Anterior cingulate cortex (tissue), 58 donors: Measurements from ENCODE around the gene BTNL9.
"Not testable (repeated sequence)": the region's sequence is repeated elsewhere in the genome, so short reads cannot be mapped to it uniquely, and the experiment has no call there.

Experiments
- DNase-seq, 58 donors: peaks; one replicate each; lab custom pipeline; 2025; lab: John Stamatoyannopoulos, UW

The BTNL9 gene

DNA sequence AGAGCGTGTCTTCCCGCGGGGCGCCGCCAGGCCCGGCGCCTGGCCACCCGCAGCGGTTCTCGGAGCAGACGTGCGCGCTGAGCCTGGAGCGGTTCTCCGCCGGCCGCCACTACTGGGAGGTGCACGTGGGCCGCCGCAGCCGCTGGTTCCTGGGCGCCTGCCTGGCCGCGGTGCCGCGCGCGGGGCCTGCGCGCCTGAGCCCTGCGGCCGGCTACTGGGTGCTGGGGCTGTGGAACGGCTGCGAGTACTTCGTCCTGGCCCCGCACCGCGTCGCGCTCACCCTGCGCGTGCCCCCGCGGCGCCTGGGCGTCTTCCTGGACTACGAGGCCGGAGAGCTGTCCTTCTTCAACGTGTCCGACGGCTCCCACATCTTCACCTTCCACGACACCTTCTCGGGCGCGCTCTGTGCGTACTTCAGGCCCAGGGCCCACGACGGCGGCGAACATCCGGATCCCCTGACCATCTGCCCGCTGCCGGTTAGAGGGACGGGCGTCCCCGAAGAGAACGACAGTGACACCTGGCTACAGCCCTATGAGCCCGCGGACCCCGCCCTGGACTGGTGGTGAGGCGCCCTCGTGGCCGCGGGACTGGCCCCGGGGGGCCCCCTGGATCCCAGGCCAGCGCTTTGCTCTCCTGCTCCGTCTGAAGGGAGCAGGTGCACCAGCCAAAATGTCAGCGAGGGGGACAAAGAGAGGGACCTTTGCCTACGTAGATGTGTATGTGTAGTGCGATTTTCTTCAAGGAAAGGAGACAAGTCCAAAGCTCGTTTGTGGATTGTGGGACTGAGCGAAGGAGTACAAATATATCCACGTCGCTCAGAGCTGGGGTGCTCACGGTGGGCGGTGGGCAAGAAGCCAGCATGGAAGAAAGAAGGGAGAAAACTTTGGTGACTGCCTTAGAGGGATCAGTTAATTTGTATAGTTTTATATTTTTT is 19.5 kb downstream of the BTNL9 start:
- DNase-seq = no peak

DNA sequence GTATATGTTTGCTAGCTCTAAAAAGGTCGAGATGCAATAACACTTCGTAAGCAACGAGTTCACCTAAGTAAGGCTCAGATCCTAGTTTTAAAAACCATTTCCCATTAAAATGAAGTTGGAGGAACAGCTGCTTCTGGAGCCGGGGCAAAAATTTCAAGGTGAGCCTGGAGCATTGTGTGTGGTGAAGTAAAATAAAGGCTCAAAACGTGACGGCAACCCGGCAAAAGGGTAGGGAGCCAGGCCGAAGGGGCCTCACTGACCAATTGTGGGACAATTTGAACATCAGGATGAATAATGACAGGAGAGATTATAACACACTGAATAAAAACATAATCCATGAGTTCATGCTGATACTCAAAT is 20.1 kb downstream of the BTNL9 start:
- DNase-seq = no peak

DNA sequence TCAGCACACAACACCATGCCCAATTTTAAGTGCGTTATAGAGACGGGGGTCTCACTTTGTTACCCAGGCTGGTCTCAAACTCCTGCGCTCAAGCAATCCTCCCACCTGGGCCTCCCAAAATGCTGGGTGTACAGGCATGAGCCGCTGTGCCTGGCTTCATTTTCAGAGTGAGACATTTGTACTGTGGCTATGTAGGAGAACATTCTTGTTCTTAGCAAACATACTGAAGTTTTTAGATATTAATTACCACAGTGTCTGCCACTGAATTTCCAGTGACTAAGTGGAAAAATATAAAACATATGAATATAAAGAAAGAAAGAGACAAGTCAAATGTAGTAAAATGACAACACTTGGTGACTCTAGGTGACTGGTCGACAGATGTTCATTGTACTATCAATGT is 20.9 kb downstream of the BTNL9 start:
- no peak for DNase-seq

DNA sequence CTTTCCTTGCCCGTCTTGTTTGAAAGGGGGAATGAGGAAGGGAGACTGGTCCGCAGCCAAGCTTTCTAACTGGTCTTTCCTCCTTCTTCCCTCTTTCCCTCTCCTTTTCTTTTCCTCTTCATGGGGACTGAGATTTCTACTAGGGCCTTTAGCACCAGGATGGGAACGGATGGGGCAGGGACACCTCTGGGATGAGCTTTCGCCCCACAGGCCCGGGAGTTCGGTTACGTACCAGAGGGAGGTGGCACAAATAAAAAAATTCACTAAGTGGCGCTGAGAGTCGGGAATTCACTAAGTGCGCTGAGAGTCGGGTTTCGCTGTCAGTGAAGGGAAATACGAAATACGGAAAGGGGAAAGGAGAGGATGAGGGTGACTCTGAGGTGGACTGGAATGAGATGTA is 21.6 kb downstream of the BTNL9 start:
- no peak for DNase-seq

DNA sequence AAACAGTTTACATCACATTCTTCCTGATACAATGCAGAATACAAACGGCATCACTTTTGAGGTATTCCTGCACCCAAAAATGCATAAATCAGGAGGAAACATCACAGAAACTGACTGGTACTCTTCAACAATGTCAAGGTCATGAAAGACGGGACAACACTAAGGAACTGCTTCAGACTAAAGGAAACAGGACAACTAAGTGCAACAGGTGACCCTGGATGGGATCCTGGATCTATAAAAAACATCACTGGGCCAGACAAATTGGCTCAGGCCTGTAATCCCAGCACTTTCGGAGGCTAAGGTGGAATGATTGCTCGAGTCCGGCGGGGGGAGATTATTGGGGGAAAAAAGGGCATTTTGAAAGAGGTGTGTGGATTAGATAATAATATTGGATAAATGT is 22.6 kb downstream of the BTNL9 start:
- DNase-seq = no peak

DNA sequence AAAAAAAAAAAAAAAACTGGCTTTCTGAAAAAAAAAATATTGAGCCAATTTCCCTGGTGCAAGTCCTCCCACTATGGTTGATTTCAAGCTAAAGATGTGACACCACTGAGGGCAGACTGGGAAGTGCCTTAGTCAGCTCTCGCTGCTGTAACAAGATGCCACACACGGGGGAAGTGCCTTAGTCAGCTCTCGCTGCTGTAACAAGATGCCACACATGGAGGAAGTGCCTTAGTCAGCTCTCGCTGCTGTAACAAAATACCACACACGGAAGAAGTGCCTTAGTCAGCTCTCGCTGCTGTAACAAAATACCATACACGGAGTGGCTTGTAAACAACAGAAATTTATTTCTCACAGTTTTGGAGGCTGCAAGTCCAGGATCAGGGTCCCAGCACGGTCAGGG is 23.4 kb downstream of the BTNL9 start:
- no peak for DNase-seq

DNA sequence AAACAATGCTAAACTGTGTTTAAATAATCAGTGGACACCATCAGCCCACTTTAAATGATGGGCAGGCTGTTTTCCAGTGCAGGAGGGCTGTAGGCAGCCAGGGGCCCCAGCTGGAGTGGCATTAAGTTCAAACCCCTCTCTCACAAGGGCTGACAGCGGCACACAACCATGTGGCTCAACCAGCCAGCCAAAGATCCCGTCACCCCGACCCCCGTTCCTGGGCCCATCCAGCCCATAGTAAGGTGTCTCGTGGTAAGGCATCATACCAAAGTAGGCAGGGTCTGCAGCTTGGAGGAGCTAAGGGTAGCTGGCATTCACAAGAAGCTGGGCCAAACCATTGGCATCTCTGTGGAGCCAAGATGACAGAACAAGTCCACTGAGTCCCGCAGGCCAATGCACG is 24.9 kb downstream of the BTNL9 start:
- DNase-seq = no peak

DNA sequence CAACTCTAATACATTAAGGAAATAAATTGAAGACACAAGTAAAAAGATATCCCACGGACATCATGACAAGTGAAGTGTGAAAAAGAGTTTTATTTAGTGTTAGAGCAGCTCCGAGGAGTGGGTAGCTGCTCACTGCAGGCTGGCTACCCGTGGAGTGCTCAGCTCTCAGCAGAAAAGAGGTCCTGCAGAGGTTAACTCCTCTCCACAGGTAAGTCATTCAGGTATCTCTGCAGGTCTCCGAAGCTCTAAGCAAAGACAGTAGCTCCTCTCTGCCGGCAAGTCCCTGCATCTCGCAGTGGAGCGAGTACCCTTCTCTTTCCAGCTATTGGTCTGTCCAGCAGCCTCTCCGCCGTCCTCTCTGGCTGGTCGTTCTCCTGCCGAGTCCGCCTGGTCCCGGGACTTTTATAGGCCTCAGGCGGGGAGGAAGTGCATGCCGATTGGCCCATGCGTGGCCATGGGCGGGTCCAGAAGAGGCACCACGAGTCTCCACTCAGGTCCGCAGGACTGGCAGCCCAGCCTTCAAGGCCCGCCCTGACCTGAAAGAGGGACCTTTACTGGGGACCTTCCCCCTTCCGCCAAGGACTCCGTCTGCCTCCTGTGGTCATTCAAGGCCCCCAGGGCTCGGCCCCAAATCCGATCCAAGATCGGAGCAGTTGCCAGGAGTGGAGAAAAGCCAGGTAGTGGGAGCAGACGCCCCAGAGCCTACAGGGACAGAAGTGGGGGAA is 29.9 kb downstream of the BTNL9 start:
- DNase-seq = no peak

DNA sequence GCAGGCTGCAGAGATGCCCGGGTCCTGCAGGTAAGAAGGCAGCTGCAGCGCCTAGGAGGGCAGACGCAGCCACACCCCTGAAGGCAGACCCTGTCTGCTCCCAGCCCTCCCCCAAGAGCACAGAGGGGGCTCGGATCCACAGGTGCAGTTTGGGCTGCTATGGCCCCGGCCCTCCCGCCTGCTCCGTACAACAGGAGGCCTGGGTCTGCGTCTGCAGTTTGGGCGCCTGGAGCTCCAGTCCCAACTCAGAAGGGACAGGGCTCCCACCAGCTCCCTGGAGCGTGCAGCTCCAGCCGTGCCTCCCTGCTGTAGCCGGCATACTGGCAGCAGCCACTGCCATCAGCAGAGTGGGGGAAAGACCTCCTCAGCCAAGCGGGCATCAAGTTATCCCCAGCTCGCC is 30.5 kb downstream of the BTNL9 start:
- no peak for DNase-seq

DNA sequence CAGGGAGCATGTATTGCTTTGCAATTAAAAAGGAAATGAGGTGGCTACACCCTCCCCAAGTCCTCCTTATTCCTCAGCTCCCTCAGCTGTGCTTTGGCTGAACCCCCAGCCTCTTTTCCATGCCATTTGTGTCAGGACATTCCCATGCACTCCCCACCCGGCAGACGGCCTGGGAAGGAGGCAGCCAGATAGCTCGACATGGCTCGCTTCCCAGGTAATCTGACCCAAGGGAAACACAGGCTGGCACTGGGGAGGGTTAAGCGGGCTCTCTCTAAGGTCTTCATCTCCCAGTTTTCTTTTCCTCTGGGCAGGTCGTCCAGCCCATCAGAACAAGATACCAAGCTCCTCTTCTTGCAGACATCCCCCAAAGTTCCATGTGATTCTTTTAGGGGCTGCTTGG is 31.2 kb downstream of the BTNL9 start:
- no peak for DNase-seq

DNA sequence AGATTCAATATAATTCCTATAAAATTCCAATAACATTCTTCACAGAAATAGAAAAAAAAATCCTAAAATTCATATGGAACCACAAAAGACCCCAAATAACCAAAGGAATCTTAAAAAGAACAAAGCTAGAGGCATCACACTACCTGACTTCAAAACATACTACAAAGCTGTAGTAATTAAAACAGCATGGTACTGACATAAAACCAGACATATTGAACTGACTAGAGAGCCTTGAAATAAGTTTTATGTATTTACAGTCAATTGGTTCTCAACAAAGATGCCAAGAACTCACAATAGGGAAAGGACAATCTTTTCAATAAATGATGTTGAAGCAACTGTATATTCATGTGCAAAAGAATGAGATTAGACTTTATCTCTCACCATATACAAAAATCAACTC is 36.9 kb downstream of the BTNL9 start:
- no peak for DNase-seq

DNA sequence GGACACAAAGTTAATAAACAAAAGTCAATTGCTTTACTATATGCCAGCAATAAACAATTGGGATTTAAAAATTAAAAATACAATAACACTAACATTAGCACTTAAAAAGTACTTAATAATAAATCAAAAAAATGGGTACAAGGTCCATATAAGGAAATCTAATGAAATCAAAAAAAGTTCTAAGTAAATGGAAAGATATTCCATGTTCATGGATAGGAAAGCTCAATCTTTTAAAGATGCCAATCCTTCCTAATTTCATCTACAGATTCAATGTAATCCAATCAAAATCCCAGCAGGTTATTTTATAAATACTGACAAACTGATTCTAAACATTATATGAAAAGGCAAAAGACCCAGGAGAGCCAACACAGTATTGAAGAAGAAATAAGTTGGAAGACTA is 41.9 kb downstream of the BTNL9 start:
- no peak for DNase-seq

DNA sequence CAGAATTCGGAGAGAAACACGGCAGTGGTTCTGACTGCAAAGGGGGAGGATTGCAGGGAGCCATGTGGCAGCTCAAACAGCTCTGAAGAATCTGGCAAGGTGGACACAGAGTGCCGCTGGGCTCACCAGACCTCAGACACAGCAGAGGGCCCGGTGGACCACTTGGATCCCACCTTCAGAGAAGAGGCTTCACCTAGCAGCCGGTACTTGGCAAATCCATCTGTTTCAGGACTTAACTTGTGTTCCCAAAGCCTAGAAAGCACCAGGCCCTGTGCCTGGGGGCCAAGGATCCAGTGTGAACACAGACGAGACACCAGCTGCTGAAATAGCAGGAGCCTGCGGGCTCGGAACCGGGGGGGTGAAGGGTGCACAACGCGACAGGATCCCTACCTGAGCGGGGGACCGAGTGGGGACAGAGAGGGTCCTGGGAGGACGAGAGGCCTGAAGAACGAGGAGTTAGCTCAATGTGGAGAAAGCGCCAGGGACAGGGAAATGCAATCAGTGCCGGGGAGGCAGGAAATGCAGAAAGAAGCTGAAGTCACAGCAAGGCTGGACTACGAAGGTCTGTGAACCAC is 44.6 kb downstream of the BTNL9 start:
- DNase-seq = no peak

DNA sequence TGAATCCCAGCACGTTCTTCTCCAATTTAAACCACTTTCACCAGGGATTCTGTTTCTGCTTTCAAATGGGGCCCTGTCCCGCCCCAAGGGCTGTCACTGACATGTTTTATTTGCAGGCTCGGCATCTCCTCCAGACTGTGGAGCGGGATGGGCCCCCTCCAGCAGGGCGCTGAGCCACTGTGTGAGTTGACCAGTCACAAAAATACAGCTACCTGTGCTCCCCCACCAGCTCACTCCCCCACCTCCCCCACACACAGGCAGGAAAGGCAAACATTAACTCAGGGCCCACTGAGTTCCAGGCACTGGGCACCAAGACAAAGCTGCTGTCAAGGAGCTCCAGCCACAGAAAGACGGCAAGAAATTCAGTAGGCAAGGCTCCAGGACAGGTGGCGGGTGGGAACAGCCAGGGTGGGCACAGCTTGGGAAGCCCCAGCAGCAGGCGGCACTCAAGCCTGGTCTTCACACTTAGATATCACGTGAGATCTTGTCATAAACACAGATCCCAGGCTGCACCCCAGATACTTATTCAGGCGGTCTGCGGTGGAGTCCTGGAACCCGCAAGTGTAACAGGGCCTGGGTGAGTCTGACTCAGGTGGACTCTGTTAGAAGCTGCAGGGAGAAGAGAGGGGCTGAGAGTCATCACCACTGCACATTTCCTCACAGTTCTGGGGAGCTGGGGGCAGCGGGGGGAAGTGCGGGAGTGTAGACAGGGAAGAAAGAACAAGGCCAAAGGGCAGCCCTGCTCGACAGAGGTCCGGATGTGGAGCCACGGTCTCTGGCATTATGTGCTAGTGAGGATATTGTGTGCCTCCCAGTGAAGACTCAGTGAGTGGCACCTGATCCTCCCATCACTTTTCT is 46.2 kb downstream of the BTNL9 start:
- no peak for DNase-seq

DNA sequence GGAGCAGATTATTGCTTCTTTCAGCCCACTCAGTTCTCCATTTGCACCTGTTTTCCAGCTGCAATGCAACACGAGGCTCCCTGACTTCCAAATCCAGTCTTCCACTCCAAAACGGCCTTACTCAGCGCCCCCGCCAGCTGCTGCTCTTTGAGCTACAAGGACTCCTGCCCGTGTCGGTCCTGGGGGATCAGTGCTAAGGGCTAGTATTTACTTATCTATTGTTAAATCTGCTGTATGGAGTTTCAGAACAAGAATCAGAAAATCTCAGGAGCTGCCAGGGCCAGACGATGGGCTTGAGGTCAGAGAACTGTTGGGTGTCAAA is 46.8 kb downstream of the BTNL9 start:
- DNase-seq = no peak

DNA sequence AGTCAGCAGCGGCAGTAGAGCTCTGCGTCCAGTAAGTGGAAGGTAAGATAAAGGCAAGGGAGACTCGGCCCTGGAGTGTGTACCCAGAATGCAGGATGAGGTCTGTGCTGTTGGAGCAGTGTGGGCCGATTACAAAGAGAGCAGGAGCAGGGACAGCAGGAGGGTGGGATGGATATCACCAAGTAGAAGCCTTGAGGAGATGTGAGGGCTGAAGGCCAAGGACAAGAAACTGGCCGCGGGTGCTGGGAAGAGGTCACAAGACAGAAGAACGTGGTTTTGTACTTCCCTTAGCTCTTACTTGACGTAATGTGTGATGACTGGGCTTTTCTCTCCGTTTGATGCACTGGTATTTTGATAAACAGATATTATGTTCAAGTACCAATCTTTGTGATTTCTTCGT is 47.2 kb downstream of the BTNL9 start:
- DNase-seq = no peak

DNA sequence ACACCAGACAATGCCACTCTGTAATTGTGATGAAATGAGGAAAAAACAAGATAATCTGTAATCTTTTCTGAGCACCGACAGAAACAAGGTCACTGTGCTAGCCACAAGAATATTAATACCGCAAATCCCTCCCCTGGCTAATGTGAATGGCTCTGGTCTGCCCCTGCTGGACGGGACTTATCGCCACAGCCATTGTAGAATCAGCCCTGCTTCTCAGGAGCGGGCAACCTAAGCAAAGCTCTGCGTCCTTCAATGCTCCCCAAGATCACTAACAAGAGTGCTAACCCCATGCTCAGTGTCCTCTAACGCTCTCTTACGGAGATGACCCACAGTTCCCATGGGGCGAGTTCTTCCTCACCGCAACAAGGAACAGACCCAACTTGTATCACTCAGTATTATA is 48.2 kb downstream of the BTNL9 start:
- DNase-seq = no peak

DNA sequence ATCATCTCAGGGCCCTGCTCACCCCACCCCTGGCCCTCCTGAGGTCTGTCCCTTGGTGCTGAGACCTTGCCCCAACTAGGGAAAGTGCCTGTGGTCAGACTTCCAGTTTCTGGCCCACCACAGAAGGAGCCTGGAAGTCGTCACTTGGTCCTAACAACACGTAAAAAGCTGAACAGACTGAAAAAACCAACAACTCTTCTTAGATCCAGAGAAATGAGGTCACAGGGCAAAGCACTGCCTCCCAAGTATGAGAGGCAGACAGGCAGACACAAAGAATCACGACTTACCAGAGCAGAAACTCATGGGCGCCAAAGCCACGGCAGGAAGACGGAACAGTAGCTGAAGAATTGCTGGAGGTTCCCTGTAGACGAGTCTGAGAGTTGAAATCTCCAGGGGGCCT is 52.4 kb downstream of the BTNL9 start:
- DNase-seq = no peak

DNA sequence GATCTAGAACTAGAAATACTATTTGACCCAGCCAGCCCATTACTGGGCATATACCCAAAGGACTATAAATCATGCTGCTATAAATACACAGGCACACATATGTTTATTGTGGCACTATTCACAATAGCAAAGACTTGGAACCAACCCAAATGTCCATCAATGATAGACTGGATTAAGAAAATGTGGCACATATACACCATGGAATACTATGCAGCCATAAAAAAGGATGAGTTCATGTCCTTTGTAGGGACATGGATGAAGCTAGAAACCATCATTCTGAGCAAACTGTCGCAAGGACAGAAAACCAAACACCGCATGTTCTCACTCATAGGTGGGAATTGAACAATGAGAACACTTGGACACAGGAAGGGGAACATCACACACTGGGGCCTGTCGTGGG is 55.1 kb downstream of the BTNL9 start:
- DNase-seq = not testable (repeated sequence)

DNA sequence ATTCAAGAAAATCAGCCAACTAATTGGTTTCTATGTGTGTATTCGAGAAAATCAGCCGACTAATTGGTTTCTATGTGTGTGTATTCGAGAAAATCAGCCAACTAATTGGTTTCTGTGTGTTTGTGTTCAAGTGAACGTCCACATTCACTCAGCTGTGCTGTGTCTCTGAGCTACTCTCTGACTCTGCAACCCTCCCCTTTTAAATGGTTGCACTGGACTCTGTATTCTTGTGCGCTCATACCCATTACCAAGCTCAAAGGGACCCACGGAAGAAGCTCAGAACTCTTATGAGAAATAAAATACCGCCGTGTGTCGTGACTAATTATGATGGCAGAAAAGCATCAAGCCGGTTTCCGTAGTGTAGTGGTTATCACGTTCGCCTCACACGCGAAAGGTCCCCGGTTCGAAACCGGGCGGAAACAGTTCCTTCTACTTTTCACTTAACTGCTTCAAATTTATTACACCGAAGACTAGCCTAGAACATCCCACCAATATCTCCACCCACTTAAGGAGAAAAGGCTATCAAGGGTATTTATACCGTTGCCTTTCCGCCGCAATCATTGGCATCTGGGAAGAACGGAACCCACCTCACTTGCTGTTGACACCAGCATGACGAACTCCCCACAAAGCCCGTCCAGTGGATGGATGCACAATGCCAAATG is 56.8 kb downstream of the BTNL9 start:
- DNase-seq = not testable (repeated sequence)
